Activated T-helper 9 cell treated with anti-CD3 and anti-CD28 coated beads, Interleukin-2, amount 50 U/mL, for 16 hours (primary cell): ENCODE measurements around the gene CYP4F22.
"Not testable (repeated sequence)": the region's sequence is repeated elsewhere in the genome, so short reads cannot be mapped to it uniquely, and the experiment has no call there.

Source experiments
- DNase-seq: peaks from one replicate; pipeline ENCODE4 v3.0.0-alpha.2; 2020; ENCODE audit warnings: low read depth

Gene CYP4F22

DNA sequence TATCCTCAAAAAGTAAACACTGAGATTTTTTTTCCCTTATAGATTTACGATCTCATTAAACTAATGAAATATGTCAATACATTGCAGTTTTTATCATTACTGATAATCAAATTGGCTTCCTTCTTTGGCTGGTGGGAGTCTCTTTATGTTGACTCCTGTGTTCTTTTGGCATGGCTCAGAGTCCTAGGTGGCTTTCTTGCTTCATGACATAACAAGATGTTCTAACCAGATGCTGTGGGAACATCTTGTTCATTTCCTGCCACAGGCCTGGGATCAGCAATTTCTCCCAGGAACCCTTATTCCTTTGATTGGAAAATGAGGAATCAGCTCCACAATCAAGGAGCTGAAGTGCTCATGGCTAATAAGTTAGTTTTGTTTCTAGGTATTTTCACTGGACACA is 13.2 kb upstream of the CYP4F22 start:
- DNase-seq = no peak

DNA sequence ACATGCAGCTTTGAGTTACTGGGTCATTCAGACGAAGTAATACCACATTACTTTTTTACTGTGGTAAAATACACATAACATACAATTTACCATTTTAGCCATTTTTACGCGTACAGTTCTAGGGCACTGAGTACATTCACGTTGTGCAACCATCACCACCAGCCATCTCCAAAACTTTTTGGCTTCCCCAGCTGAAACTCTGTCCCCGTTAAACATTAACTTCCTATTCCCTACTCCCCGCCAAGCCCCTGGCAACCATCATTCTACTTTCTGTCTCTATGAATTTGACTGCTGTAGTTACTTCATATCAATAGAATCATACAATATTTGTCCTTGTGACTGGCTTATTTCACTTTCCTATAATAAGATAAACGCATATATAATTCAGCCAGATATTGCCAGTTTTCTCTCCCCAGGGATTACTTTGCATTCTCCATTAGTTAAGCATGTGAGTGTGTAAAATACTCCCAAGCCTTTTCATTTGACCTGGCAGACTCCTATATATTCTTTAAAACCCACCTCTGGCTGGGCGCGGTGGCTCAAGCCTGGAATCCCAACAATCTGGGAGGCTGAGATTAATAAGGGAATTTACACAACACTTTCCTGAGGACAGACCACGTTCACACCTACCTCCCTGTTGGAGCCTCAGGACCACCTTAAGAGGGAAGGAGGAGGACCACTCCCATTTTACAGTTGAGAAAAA is 10.0 kb upstream of the CYP4F22 start:
- no peak for DNase-seq

DNA sequence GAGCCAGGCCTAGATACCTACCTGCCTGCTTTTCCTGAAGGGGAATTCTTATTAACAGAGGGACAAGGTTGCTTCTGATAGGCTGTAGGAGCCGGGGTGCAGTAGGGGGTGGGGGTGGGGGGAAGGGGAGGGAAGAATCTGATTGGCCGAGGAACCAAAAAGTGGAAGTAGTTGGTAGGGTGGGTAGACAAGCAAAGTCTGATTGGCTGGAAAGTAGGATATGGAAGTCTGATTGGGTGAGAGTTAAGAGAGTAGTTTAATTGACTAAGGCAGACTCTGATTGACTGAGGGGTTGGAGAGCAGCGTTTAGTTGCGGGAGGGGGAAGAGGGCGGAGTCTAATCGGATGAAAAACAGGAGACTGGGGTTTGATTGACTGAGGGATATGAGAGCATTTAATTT is 9.4 kb upstream of the CYP4F22 start:
- no peak for DNase-seq

DNA sequence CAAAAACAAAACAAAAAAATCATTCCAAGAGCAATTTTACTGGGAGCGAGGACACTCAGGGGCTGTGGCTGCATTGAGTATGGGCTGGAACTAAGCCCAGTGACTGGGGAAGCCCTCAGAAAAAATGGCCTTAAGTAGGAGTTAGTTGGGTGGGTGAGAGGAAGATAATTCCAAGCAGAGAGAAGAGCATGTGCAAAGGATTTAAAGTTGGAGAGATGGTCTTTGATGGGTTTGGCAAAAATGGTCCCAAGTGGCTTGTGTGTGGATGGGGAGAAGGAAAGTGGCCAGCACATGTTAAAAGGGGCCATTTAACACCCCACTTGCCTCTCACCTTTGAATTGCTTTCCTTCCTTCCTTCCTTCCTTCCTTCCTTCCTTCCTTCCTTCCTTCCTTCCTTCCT is 6.7 kb upstream of the CYP4F22 start:
- DNase-seq = no peak

DNA sequence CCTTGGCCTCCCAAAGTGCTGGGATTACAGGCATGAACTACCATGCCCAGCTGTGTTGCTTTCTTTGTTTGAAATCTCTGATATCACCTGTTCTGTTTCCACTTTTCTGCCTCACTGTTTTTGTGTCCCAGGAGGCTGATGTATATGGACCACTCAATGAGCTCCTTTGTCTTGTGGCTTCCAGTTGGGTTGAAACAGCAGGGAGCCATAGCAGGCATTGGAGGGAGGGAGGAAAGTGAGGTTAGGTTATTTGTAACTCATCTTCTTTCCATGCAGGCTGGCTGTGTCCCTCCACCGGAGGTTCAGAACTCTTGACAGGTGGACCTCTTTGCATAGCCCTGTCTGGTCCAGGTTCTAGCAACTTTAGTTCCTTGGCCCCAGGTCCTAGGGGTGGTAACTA is 6.1 kb upstream of the CYP4F22 start:
- no peak for DNase-seq

DNA sequence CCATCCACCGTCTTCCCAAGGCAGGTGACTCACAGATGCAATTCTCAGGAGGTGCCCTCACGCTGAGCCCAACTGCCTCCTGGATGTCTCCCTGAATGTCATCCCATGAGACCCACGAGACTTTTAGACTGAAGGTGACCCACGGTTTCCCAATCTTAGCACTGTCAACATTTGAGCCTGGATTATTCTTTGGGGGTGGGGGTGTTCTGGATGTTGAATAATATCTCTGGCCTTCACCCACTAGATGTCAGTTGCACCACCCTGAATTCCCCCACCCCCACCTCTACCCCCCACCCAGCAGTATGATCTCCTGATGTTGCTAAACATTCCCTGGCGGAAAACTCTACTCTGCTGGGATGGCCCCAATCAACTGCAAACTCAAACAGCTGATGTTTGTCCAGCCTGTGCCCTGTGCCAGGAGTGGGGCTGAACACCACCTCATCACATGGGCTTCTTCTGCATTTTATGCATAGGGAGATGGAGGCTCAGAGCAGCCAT is 2.2 kb upstream of the CYP4F22 start:
- no peak for DNase-seq

DNA sequence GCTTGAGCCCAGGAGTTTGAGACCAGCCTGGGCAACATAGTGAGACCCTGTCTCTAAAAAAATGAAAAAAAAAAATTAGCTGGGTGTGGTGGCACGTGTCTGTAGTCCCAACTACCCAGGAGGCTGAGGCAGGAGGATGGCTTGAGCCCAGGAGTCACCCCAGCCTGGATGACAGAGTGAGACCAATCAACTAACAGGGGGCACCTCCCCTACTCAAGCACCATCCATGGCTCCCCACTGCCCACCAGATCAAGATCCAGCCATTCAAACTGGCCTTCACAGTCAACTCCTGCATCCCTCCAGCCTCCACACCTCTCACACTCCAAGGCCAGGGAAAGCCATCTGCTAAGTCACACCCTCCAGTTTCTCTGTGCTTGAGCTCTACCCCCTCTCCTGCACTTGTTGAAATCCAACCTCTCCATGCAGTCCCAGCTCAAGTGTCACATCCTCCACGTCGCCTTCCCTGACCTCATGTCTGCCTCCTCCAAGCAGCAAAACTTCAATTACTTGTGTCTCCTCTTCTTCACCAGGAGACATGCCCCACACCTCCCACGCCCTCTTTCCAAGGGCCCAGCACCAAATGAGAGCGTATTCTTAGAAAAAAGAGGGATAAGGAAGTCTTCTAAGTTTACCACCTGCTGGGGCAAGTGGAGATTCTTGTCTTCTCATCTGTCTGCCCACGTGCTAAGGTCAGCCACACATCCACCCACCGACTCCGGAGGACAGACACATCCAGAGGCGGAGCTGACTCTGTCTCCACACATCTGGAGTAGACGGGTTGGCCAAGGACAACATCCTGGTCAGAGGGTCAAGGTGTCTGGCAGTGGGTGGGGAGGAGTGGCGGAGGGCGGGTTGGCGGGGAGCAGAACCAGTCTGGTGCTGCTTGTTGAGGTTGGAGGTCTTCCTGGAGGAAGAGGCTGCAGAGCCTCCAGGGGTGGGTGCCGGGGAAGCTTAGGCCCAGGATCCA is 974 bp upstream of the CYP4F22 start:
- no peak for DNase-seq

DNA sequence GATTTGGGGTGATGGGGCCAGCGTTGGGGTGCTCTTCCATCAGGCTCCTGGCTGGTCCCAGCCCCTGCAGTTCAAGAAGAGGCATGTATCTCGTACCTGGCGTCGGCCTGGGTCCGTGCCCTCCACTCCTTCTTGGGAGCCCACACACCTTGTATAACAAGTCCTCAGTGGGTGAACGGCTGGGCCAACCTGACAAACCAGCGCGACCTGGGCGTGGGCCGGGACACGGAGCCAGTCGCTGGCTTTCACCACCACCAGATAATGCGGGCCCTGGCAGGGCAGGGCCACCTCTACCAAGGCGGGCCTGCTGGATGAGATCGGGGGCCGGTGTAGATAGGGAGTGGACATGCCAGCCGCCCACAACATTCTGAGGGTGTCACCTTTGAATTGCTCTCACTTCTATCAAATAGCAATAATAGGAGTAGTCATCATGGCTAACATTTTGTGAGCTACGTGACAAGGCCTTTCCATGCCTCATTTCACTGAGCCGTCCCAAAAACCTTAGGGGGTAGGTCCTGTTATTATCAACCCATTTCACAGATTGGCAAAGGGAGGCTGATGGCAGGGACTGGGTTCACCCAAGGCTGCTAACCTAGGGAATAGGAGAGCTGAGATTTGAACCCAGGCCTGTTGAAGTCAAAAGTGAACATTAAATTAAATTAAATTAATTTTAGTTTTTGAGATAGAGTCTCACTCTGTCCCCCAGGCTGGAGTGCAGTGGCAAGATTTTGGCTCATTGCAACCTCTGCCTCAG is 3.5 kb downstream of the CYP4F22 start:
- no peak for DNase-seq

DNA sequence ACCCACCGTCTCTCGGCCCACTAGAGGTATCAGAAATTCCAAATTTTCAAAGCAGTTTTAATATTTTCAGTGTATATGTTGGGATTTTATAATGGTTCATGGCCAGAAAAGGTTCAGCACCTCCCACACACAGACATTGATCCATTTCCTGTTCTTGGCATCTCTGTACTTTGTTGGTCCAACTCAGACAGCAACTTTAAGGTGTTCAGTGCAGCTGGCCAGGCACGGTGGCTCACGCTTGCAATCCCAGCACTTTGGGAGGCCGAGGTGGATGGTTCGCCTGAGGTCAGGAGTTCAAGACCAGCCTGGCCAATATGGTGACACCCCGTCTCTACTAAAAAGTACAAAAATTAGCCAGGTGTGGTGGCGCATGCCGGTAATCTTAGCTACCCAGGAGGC is 6.9 kb downstream of the CYP4F22 start:
- not testable (repeated sequence) for DNase-seq

DNA sequence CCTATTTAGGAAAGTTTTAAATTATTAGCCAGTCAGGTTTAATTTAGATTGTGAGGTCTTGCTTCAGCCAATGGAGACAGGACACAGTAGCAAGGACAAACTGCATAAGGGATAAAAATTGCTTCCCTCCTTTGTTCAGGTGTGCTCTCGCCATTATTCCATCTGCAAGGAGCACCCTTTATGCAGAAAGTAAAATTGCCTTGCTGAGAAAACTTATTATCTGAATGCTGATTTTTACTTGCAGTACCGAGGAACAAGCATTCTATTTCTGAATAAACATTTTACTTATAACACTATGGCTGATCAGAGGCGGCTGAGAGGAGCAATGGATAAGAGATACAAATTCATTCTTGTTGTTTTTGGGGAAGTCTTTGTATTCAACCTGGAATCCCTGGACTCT is 8.0 kb downstream of the CYP4F22 start:
- DNase-seq = no peak

DNA sequence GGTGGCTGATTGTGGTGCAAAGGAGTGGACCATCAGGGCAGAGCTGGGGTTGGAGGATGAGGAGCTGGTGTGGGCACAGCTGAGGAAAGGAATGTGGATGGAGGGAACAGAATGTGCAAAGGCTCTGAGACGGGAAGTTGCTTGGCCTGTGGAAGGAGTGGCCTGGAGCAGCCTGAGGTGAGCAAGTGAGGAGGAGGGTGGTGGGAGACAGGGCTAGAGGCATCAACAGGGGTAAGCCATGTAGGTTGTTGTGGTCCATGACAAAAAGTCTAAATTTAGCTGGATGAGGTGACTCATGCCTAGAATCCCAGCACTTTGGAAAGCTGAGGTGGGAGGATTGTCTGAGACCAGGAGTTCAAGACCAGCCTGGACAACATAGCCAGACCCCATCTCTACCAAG is 9.5 kb downstream of the CYP4F22 start:
- DNase-seq = no peak

DNA sequence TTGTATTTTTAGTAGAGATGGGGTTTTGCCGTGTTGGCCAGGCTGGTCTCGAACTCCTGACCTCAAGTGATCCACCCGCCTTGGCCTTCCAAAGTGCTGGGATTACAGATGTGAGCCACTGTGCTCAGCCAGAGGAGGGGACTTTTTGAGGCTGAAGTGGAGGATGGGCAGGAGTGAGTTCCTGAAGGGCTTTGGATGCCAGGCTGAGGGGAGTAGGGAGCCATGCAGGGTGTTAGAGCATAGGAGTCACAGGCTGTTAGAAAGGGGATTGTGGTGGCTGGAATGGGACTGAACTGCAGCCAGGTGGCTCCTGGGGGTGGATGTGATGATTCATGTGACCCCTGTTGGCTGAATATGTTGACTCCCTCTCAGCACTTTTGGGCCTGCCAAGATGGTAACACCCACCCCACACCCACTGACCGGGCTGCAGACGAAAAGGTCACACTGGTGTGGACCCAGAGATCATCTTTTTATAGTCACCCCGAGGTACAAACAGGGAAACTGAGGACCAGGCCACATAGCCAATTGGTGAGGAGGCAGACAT is 11.2 kb downstream of the CYP4F22 start:
- DNase-seq = no peak

DNA sequence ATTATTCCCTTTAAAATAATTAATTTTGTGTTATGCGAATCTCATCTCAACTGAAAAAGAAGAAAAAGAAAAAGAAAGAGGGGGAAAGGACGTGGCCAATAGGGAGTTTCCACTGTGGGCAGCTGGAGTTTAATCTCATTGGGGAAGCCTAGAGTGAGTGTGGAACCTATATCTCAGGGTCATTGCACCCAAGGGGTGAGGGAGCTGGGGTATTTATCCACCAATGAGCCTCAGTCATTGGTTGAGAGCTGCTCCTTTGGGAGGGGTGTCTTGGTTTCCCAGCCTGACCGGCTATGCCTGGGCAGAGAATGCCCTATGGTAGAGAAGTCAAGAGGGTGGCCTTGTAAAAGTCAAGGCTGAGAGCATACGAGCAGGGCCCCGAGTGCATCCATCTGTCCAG is 16.5 kb downstream of the CYP4F22 start:
- no peak for DNase-seq

DNA sequence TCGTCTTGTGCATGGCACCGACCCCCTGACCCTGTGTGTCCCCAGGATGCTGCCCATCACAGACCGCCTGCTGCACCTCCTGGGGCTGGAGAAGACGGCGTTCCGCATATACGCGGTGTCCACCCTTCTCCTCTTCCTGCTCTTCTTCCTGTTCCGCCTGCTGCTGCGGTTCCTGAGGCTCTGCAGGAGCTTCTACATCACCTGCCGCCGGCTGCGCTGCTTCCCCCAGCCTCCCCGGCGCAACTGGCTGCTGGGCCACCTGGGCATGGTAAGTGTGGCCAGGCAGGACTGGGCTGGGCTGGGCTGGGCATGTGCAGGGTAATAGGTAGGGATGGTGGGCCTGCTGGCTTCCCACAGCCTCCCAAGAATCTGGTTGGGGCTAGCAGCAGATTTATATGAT is 17.0 kb downstream of the CYP4F22 start:
- no peak for DNase-seq

DNA sequence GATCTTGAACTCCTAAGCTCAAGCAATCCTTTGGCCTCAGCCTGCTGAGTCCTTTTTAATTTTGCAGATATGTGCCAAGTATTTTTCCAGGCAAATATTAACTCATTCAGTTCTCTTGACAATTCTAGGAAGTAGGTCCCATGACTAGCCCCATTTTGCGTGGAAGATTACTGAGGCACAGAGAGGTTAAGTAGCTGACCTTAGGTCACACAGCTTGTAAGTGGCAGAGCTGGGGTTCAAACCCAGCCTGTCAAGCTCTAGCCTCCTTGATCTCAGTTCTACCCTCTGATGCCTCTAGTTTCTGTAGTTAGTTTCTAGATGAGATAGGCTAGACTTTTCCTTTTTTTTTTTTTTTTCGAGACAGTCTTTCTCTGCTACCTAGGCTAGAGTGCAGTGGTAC is 18.1 kb downstream of the CYP4F22 start:
- DNase-seq = no peak

DNA sequence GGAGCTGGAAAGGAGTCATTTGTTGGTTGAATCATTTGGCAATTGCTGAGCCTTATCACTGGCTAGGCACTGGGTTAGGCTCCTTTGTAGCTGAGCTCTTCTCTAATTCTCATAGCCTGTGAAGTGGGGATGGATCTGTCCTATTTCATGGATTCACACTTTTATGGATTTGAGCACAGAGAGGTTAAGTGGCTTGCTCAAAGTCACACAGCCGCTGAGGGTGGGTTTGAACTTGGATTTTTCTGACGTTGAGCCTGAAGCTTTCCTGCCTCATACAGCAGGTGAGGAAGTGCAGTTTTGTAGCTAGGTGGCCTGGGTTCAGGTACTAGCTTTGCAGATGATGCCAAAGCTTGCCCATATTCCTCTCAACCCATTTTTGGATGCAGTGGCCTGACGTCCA is 19.4 kb downstream of the CYP4F22 start:
- DNase-seq = no peak

DNA sequence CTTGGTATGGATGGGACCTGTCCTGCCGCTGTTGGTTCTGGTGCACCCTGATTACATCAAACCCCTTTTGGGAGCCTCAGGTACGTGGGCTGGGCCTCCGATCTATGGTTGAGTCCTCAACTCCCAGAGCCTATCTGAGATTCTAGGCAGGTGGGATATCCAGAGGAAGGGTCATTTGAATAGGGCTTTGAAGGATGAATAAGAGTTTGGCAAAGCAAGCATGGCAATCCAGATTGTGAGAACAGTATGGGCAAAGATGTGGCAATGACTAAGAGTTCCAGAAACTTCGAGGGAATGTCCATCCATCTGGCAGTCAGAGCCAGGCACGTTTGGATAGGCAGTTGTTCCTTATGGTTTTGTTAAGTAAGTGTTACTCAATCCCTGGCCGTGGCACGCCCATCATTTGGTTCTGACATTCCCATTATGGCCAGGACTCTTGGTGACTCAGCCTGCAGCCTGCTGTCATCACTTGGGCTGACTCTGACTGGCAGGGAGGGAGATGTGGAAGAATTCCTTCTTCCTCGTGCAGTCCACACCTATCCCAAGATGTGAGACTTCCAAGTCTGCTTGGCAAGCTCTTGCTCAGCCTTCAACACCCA is 21.5 kb downstream of the CYP4F22 start:
- DNase-seq = no peak

DNA sequence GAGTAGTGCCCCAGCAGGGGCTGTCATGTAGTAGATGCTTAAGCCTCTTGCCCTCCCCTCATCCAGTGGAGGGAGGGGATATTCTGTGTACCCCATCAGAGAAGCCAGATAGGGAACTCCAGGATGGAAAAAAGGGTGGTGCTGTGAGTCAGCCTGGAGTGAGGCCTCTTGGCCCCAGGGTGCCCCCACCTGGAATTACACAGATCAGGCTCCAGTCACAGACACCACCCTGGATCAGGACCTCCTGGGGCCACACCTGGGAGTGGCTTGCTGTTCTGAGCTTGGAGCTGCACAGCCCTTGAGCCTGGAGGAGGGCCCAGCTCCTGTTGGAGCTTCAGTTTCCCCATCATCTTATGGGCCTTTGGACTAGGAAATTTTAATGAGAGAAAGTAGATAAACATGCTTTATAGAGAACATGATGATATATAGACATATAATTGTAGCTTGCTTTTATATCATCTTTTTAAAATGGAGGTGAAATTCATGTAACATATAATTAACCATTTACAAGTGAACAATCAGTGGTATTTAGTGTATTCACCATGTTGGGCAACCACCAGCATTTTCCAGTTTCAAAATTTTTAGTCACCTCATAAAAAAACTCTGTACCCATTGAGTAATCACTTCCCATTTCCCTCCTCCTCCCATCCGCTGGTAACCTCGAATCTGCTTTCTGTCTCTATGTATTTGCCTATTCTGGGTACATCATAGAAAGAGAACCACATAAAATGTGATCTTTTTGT is 24.6 kb downstream of the CYP4F22 start:
- DNase-seq = no peak

DNA sequence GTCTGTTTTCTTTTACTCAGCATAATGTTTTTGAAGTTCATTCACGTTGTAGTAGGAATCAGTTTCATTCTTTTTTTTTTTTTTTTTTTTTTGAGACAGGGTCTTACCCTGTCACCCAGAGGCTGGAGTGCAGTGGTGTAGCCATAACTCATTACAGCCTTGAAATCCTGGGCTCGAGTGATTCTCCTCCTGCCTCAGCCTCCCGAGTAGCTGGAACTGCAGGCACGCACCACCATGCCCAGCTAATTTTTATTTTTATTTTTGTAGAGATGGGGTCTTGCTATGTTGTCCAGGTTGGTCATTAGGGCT is 25.2 kb downstream of the CYP4F22 start:
- not testable (repeated sequence) for DNase-seq

DNA sequence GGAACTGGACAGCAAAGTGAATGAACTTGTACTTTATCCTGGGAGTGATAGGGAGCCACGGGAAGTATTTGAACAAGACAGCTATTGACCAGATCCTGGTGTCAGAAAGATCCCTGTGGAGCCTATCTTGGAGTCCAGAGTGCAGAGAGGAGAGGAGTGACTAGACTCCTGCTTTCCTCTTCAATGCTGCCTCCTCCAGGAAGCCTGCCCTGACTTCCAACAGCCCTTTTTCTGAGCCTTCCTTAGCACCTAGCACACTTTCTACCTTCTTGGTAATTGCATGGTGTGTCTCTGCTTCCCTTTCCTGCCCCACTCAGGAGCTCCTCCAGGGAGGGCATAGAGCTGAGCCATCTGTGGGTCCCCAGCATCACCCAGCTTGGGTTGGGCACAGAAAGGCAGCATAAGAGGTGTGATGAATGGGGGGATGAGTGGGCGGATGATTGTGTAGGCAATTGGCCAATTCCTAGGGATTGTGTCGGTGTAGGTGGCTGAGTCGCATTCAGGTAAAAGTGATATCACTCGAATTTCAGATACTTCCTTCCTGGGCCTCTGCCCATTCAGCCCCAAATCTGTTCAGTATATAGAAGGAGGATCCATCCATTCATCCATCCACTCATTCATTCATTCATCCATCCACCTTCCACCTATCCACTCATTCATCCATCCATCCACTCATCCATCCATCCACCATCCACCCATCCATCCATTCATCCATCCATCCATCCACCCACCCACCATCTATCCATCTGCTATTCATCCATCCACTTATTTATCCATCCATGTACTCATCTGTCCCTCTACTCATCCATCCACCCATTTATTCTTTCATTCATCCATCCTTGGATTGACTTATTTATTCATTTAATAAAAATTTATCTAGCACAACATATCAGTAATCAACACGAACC is 26.9 kb downstream of the CYP4F22 start:
- no peak for DNase-seq
